HG03095 (cell line): ENCODE data around the gene CHRM4.

Source experiments
- ATAC-seq: cut with Tn5 transposase; IDR thresholded peaks from one replicate; pipeline ENCODE4 v1.9.1; 2021; ENCODE audit warnings: moderate library complexity; ENCODE audit not compliant: unreplicated experiment

The CHRM4 gene

DNA sequence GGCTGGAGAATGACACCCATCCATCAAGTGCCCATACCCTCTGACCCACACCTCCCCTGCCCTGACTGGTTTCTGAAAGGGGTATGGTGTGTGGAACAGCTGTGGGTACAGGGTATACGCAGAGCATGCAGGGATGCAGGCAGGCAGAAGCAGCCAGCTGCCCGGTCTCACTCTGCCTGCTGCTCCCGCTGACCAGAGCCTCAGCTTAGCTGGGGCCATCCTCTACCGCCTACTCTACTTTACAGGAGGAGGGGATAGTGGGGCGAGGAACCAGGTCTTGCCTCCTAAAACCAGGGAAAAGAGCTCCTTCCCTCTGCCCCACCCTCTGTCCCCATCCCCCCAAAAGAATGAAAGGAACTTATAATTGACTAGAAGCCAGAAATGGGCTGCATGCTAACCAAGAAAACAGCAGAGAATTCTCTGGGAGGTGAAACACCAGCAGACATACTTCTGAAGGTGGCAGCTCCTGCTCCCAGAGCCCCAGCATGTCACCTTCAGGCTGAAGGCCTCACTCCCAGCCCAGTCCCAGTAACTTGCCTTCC is 13.0 kb upstream of the CHRM4 start:
- ATAC-seq: no peak

DNA sequence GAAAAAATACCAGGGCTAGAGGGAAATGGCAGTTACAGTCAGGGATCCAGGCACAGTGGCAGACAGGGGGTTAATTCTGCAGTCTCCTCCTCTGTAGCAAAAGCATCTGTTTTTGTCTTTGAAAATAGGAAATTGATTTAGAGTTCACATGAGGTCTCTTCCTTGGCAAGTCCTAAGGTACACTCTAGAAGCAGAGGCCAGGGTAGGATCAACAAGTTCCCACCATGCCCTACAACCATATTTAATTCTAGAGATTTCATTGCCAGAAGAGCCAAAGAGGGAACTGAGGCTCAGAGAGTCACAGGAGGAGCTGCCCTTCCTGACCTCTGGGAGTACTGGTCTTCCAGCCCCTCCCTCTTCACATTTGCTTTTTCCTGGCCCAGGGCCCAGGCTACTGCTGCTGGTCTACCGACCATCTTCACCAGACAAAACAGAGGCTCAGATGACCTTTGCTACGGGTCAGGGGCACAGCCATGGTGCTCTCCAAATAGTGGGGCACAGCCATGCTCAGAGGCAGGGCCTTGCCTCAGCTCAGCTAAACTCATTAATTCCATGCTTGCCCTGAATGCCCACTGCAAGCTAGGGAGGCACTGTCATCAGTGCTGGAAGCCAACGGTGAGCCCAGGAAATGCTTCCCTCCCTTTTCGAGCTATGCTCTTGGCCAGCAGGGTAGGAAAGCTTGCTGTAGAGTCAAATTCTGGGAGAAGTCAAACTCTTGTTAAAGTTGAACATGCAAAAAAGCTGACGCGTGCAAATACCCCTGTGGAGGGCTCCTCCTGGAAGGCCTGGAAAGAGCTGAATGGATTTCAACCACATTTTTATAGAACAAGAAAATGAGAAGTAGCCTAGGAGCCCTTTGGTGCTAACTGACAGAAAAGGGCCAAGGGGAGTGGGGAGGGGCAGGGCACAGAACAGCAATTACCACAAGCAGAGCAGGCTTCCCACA is 11.7 kb upstream of the CHRM4 start:
- ATAC-seq: no peak

DNA sequence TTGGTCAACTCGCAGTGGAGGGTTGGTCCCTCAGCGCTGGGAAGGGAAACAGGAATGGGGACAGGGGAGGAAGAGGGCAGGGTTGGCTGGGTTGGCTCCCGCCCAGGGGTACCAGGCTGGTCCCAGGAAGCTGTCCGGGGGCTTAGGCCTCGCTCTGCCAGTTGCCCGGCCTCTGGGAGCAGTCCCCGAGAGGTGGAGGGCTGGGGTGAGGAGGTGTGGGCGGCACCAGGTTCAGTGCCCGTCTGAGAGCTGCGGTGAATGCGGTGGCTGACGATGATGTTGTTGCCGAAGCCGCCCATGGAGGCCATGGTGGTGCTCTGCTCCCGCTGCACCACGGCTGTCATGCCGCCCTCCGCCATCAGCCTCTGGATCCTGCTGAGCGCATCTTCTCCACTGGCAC is 6.0 kb upstream of the CHRM4 start:
- ATAC-seq: no peak

DNA sequence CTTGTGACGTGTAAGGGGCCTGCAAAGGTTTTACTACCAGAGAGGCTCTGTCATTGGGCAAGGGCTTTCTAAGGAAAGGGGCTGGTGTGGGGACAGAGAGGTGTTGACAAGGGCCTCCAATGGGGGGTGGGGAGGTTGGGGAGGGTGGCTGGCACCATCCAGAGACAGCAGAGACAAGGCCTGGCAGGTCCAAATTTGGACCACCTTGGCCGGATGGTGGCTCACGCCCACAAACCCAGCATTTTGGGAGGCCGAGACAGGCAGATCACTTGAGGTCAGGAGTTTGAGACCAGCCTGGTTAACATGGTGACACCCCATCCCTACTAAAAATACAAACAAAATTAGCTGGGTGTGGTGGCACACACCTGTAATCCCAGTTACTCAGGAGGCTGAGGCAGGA is 2.2 kb upstream of the CHRM4 start:
- ATAC-seq: no peak

DNA sequence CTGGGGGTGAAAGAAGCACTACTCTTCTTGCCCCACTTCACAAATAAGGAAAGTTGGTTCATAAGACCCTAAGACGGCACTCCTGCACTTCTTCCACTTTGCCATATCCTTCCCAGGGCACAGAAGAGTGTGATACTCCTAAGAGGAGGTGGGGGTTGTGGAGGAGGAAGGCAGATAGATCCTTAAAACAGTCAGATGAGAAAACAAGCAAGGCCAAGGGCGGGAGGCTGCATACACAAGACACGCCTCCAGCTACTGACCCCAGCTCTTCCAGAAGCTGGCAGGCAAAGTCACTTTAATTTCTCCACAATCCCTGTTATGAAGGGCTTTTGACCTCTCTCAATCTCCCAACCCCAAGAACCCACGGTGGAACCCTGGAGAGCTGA is 1.6 kb upstream of the CHRM4 start:
- no peak for ATAC-seq

DNA sequence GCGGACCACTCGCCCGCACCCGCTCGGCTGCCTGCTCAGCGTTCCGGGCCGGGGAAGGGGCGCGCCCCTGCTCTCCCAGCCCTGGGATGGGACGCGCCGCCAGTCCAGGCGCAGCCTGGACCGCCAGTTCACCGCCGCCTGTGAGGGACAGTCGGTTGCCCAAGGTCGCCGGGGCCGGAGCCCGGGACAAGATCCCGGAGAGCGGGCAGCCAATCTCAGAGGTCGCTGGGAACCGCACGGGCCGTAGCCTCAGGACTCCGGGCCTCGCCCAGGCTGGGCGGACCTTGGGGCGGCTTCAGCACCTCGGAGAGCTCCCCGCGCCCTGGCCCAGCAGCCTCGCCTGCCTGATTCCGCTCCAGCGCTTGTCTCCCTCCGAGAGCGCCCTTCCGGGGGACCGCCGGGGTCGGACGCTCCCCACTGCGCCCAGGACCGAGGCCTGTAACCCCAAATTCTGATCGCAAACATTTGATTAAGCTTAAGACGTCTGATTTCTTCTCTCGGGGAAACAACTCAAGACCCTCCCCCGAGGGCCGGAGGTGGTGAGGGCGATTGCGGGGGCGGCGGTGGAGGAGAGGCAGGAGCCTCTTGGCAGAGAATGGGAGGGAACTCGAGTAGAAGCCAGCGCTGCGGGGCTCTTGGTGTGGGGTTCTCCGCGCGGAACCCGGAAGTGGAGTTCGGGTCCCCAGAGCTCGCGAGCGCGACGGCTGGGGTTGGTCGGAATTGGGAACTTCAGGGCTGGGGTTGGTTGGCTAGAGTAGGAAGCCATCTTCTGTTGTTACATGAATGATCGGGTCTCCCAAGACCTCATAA is 1.1 kb upstream of the CHRM4 start:
- ATAC-seq: peak; percentile 65

DNA sequence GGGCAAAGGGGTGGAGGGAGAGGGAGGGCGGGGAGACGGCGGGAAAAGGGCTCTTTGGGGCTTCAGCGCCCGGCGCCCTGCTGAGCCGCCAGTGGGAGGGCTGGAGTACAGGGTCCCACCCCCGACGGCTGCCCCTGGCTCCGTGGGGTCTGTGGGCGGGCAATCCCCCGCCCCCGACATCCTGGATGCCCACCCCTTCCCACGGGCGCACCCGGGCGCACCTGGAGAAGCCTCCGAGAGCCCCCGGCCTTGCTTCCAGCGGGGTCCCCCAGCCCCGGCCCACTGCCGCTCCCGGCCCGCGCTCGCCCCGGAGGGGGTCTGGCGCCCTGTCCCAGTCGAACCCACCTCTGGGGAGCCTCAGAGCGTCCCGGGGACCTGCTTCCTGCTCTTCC is 394 bp downstream of the CHRM4 start:
- no peak for ATAC-seq

DNA sequence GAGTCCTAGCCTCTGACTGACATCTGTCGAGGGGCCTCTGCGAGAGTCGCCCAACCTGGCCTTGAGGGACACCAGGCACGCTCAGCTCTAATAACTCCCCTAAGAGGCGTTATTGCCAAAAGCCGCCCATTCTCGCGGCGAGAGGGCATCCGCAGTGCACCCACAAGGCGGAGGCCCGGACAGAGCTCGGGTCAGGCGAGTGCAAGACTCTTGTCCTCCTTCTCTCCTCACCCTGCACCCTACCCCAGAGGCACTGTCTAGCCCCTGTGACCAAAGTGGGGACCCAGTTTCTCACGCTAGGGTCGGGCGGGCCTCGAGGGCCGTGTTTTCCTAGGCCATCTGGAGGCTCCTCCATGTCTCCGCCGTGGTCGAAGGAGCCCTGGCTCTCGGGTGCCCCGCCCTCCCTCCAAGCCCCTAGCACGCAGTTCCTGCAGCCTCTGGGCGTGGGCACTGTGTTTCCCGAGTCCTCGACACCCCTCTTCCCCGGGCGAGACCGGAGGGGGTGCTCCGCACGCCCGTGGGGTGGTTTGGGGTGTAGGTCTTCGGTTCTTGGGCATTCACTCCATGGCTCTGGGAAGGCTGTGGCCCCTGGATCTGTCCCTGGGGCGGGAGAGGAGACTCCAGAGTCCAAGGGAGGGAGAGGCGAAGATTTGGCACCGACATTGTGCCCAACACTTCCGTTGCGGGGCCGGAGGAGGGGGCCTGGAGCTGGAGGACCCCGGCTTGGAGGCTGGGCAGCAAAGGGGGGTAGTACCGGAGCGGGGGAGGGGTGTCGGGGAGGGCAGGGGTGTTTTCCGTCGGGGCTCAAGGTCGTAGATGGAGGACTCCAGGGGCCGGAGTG is 1.0 kb downstream of the CHRM4 start:
- no peak for ATAC-seq

DNA sequence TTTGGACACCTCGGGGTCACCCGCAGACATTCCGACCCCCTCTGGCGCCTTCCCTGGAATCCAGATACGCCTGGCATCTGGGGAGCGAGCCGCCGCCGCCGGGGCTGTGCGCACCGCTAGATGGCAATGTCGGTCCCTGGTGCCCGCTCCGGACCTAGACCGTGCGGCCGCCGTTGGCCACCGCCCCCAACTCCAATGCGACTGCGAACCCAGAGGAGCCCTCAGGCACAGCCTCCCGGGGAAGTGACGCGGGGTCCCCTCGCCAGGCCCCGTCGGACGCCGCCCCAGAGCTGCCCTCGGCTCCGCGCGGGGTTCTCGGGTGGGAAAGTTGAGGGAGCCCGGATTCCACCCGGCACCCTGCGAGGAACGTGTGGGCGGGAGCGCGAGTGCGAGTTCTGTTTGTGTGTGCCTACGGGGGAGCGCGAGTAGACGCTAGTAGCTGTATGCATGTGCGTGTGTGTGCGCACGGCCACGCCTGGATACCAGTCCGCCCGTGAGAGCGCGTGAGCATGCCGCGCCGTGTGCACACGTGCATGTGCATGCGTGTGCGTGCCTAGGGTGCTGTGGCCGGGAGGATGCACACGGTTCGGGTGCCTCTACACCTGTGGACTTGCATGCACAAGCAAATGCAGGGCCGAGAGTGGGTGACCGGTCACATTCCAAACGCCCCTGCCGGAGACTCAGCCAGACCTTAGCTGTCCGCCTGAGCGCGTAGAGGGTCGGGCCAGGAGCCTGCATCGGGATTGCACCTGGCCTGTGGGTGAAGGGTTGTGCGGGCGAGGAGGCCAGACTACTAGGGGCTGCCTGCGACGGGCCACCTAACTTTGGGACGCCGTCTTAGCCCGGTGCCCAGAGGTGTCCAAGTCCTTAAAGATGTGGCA is 1.9 kb downstream of the CHRM4 start:
- ATAC-seq: no peak

DNA sequence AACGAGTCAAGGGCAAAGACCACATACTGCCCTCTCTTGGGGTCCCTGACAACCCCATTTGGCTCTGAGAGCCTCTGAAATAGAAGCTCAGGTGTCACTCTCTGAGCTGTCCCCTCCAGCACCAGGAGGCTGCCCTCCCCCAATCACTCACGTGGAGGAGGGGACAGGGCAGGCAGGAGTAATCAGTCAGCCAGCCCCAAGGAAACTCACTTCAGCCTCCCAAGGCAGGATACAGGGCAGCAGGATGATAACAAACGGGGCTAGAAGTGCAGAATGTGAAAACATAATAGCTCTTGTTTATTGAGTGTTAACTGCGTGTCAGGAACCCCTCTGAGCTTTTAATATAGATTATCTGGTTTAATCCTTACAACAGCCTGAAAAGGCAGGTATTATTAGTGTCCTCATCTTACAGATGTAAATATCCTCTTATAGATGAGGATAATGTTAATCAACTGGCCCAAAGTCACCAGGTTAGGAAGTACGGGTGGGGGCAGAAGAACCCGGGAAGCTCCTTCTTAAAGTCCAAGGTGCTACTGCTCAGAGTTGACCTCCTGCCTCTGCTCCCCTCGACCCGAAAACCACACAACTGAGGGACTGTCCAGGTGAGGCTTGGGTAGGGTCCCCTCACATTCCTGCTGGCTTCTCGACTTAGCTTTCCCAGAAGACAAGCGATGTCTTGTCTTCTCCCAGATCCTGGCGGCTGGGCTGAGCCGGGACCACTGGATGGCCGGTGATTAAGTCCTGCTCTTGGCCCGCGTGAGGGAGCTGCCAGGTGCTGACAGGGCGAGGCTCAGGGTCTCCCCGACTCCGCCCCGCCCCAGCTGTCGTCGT is 2.7 kb downstream of the CHRM4 start:
- no peak for ATAC-seq

DNA sequence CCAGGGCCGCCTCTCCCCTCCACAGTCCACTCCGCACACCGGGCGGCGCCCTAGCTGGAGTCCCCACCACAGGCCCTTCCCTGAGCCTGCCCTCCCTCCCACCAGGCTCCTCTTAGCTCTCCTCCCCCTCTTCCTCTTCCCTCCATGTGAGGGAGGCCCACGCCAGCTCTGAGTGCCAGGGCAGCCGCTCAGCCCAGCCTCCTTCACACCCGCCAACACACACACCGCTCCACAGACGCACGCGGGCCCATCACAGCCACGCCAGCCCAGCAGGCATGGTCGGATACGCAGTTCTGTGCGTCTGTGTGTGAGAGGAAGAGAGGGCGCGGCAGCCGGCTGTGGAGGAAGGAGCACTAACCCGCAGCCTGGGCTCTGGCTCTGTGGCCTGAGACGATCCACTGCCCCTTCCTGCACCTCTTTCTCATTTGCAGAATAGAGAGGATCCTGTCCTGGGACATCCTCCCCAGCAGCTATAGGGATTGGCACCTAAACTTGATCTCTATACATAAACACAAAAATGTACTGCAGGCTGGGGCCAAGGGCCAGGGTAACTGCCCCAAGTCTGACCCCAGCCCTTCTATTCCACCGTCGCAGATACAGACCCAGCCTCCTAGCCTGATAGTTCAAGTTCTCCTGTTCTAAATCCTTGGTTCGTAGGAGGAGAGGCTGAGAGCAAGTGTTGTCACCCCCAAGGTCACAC is 3.5 kb downstream of the CHRM4 start:
- no peak for ATAC-seq

DNA sequence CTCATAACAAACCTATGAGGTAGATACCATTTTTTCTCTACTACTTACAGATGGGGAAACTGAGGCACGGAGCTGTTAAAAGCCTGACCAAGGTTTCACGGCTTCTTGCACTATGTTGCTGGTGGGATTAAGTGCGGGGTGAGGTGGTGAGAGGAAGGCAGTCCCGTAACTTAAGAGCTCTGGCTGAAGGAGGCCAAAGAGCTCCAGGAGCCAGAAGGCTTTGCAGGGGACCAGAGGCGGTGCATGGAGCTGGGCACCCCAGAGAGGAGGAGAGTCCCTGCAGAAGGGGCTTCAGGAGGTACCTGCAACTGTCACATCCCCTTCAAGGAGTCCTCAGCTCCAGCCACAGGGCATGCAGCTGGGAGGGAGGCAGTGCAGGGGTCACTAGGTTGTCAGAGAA is 4.1 kb downstream of the CHRM4 start:
- no peak for ATAC-seq

DNA sequence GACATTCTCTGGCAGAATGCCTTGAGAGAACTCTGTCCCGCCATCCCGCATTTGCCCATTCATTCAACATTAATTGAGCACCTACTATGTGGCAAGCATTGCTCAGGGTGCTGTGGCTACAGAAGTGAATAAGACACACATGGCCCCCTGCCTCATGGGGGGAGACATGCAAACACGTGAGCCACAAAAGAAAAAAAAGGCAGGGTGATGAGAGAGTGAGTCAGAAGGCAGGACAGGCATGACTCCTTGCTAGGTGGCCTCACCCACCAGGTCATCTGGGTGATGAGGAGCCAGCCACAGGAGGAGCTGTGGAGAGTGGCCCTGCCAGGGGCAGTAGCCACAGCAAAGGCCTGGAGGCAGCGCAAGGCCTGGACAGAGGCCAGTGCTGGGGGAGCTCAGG is 4.9 kb downstream of the CHRM4 start:
- ATAC-seq: no peak

DNA sequence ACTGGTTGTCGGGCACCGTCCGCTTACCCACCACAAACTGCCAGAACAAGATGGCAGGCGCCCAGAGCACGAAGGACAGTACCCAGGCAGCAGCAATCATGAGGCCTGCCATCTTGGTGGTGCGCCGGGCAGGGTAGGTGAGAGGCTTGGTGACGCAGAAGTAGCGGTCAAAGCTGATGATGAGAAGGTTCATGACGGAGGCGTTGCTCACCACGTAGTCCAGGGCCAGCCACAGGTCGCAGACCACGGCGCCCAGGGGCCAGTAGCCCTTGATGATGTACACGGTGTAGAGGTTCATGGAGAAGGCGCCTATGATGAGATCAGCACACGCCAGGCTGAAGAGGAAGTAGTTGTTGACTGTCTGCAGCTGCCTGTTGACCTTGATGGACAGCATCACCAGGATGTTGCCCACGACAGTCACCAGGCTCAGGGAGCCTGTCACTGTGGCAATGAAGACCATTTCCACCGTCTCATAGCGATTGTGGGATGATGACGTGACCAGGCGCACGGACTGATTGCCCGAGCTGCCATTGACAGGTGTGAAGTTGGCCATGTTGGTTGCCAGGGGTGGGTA is 5.5 kb downstream of the CHRM4 start:
- no peak for ATAC-seq

DNA sequence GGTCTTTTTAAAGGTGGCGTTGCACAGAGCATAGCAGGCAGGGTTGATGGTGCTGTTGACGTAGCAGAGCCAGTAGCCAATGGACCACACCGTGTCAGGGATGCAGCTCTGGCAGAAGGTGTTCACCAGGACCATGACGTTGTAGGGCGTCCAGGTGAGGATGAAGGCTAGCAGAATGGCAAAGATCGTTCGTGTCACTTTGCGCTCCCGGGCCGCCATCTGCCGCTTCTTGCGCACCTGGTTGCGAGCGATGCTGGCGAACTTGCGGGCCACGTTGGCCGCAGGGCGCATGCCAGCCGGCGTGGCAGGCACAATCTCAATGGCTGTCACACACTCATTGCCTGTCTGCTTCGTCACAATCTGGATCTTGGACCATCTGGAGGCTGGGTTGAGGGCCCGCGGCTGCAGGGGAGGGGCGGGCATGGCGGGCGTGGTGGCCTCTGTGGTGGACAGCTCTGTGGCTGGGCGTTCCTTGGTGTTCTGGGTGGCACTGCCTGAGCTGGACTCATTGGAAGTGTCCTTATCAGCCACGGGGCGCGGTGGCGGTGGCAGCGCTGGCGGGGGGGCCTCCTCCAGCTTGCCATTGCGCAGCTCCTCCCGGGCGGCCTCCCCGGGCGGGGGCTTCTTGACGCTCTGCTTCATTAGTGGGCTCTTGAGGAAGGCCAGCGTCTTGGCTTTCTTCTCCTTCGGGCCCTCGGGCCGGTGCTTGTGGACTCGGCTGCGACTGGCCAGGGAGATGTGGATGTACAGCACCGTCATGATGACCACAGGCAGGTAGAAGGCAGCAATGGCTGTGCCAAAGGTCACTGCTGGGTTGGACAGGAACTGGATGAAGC is 6.2 kb downstream of the CHRM4 start:
- no peak for ATAC-seq

DNA sequence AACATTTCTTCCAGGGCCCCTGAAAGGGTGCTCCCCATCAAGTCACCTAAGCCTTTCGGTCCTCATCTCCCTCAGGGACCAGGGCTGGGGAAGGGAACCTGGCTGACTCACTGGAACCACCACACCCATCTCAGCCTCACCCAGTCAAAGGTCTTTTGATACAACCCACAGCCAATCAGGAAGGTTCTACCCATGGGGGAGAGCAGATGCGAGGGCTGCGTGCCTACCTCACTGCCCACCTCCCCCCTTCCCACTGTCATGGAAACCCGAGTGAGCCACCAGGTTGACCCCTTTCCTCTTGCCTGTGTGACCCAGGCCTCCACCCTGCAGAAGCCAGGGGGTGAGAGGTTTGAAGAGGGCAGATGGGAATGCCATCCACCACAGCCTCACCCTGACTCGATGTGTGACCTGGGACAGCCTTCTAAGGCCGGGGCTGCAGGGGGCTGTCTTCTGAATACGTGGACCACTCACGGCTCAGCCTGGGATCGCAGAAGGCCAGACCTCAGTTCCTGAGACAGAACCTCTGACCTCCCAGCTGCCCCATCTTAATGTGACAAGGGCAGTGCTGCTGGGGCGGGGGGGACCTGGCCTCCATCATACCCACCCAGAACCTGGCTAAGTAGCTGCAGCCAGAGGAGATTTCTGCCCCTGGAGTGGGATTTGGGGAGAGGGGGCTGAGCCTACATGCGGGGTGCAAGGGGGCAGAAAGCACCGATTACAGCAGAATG is 7.4 kb downstream of the CHRM4 start:
- no peak for ATAC-seq

DNA sequence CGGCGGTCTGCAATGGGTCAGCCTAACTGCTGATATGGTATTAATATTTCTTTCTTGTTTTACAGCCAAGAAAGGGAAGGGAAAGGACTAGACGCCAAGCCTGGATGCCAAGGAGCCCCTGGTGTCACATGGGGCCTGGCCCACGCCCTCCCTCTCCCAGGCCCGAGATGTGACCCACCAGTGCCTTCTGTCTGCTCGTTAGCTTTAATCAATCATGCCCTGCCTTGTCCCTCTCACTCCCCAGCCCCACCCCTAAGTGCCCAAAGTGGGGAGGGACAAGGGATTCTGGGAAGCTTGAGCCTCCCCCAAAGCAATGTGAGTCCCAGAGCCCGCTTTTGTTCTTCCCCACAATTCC is 8.2 kb downstream of the CHRM4 start:
- ATAC-seq: no peak
